GM13977 (cell line): ENCODE measurements around the gene ZNF683.
"Not testable (repeated sequence)": the region's sequence is repeated elsewhere in the genome, so short reads cannot be mapped to it uniquely, and the experiment has no call there.

Experiments
- DNase-seq: peaks from one replicate; pipeline ENCODE4 v3.0.0; 2012; ENCODE audit warnings: low spot score
- CTCF ChIP-seq: IDR thresholded peaks from 2 replicates; pipeline ENCODE4 v1.5.1; 2012; ENCODE audit warnings: mild to moderate bottlenecking, control low read depth; ENCODE audit not compliant: insufficient read depth; ENCODE audit errors: extremely low read depth, missing control alignments
- in situ Hi-C: fragments of 300-500 bp; cut with MboI; formaldehyde crosslinking; loops from one replicate; pipeline ENCODE4 v1.12.0; 2022; ENCODE audit warnings: low sequenced_read_pairs, low pct_unique_long_range_greater_than_20kb, mixed read lengths, inconsistent platforms; ENCODE audit not compliant: unreplicated experiment

ZNF683 gene

GRCh38 chr1:26337625-26338024, 34.9 kb downstream of the ZNF683 start:
- DNase-seq: no peak
- no peak for TF ChIP-seq CTCF
- in situ Hi-C loops: no loop called here

GRCh38 chr1:26337206-26337535, 35.4 kb downstream of the ZNF683 start:
- DNase-seq: no peak
- in situ Hi-C loops: no loop called here
- TF ChIP-seq CTCF: no peak

DNA sequence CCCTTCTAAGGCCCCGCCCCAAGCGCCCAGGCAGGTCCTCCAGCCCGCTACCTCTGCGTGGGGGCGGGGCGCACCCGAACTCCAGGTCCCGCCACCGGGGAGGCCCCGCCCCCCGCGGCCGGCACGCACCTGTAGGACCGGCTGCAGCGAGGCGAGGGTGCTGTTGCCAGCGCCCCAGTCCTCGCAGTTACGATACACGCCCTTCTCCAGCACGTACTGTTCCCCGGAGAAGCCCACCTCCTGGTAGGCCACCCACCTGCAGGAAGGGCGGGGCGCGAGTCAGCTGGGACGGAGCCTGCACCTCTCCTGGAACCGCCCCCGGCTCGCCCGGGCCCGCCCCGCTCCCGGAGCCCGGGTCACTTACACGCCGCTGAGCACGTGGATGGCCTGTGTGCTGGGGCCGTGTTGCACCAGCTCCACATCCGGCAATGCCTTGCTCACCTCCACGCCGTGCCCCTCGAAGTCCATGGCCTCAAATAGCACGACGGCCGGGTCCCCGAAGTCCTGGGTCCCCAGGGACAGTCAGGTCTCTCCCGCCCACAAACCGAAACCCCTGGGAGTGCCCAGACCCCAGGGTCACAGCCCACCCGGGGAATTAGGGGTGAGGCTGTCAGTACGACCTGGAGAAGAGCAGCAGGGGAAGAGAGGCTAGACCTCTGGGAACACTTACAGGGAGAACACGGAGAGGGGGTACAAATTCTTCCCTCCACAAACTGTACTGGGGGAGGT, 35.9 kb downstream of the ZNF683 start:
- TF ChIP-seq CTCF: no peak
- in situ Hi-C loops: no loop called here
- peak; percentile 86 for DNase-seq

DNA sequence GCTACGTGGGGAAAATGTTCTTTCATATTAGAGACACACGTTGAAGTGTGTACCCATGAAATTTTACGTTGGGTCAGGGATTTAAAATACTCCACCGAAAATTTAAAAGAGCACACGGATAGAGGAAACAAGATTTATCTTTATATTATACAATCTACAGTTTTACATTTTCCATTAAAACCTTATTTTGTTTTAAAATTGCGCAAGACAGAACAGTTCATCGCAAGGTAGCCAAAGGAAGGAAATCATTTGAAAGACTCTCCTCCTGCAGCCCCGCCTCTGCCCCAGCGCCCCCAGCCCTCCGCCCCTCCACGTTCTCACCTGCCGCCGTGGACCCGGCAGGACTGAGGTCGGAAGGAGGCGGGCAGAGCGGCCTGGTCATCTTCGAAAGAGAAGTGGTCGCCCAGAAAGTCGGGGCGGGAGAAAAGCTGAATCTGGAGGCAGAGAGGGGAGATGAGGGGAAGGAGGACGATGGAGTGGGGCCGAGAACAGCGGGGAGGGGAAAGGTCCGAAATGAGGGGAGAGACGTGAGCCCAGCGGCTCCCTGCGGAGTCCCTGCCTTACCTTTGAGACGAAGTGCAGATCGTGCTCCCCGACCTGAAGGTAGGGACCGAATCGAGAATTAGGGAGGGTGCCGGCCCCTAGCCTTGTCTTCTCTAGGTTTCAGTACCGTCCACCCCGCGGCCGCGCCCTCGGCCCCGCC, 36.6 kb downstream of the ZNF683 start:
- TF ChIP-seq CTCF: no peak
- in situ Hi-C loops: no loop called here

DNA sequence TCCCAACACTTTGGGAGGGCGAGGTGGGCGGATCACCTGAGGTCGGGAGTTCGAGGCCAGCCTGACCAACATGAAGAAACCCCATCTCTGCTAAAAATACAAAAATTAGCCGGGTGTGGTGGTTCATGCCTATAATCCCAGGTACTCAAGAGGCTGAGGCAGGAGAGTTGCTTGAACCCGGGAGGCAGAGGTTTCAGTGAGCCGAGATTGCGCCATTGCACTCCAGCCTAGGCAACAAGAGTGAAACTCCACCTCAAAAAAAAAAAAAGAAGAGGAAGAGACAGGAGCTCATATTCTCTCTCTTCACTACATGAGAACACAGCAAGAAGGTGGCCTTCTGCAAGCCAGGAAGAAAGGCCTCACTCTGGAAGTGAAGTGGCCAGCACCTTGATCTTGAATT, 39.2 kb downstream of the ZNF683 start:
- DNase-seq, in situ Hi-C loops: not testable (repeated sequence)

More for the DNA sequence above, 36.6 kb downstream of the ZNF683 start:
- no peak for DNase-seq

DNA sequence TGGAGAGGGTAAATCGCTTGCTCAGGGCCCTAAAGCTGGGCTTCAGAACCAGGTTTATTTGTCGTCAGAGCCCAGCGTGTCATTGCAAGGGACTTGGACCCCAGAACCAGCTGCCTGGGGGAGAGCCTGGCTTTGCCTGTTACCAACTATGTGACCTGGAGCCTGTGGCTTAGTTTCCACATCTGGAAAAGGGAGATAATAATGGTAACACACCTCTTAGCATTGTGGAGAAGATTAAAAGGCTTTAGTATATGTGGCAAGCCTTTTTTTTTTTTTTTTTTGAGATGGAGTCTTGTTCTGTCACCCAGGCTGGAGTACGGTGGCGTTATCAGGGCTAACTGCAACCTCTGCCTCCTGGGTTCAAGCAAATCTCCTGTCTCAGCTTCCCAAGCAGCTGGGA, 42.3 kb downstream of the ZNF683 start:
- in situ Hi-C loops: no loop called here
- DNase-seq: no peak
- no peak for TF ChIP-seq CTCF

DNA sequence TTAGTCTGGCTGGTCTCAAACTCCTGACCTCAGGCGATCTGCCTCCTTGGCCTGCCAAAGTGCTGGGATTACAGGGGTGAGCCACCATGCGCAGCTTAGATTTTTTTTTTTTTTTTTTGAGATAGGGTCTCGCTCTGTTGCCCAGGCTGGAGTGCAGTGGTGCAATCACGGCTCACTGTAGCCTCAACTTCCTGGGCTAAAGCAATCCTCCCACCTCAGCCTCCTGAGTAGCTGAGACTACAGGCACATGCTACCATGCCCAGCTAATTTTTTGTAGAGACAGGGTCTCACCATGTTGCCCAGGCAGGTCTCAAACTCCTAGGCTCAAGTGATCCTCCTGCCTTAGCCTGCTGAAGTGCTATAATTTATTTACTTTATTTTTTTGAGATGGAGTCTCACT, 43.2 kb downstream of the ZNF683 start:
- DNase-seq, in situ Hi-C loops: not testable (repeated sequence)

DNA sequence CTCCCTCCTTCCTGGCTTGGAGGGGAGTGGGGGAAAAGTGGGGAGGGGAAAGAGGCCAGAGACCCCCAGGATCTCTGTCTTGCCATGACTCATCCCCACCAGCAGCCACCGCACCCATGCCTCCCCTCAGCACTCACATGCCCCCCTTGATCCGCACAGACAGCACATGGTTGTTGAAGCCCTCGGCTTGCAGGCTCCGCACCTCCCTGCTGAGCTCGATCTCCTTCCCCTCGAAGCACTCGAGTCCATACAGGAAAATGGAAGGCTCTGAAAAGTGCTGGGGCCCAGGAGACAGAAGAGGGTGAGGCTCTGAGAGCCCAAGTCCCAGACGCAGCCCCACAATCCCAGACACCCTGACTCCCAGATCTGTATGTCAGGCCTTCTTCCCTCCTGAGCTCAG, 44.0 kb downstream of the ZNF683 start:
- in situ Hi-C loops: no loop called here
- DNase-seq: no peak
- no peak for TF ChIP-seq CTCF
